HepG2 (cell line): Measurements from ENCODE around the gene KRTAP9-7. TPM values are rescaled to one million over a fixed set of nuclear protein-coding genes. Genes with fewer than 3 reads are reported as not detected.

Experiments used
- ATAC-seq: fragments of 200-7000 bp; cut with Tn5 transposase; 3 replicates; pipeline ENCODE4 v1.9.1; 2020; ENCODE audit warnings: mild to moderate bottlenecking, moderate library complexity
- BruUV-seq: library from RNA; stranded (reverse); fragments of 400-500 nt; replicated peaks from 2 replicates; lab custom pipeline; 2021; lab: Mats Ljungman, UMichigan
- CTCF ChIA-PET: fragments of 300-600 bp; formaldehyde crosslinking; extraction: SDS; loops from one replicate; lab custom pipeline; 2021; ENCODE audit warnings: low total read pairs, inconsistent platforms, low intra/inter-chr PET ratio; lab: Yijun Ruan, JAX
- POLR2A ChIA-PET: fragments of 350-600 bp; sonication (Branson Sonifier 250); formaldehyde crosslinking; loops from one replicate; lab custom pipeline; 2020; ENCODE audit warnings: antibody characterized with exemption, inconsistent platforms; lab: Yijun Ruan, JAX
- DNase-seq: peaks from one replicate; pipeline ENCODE4 v3.0.0-alpha.2; 2015; ENCODE audit warnings: low spot score
- FAIRE-seq: peaks from 3 replicates; lab custom pipeline; 2011; peaks lifted over from hg19 to GRCh38; lab: Jason Lieb, UNC
- H2AFZ ChIP-seq: one replicate; pipeline ENCODE4 v1.6.1; 2011; ENCODE audit warnings: low read length, inconsistent platforms
- H3K27ac ChIP-seq: fragments of 300-600 bp; 3 replicates; pipeline ENCODE4 v1.8.0; 2011; ENCODE audit warnings: mixed run types, mild to moderate bottlenecking, mixed read lengths, low read length, inconsistent platforms; ENCODE audit not compliant: insufficient read depth; ENCODE audit errors: extremely low read length
- H3K27me3 ChIP-seq, 2 experiments: fragments of 200-600 bp in 1 of 2; 2 replicates in 1 of 2; 3 replicates in 1 of 2; pipeline versions ENCODE4 v1.6.0 to v1.8.0; 2011; ENCODE audit warnings: low read length in 2 of 2, mild to moderate bottlenecking in 2 of 2, moderate library complexity in 2 of 2, inconsistent platforms in 1 of 2; ENCODE audit not compliant: insufficient read depth in 2 of 2, control insufficient read depth in 1 of 2
- H3K36me3 ChIP-seq, 2 experiments: fragments of 200-600 bp in 1 of 2; replicated peaks in 1 of 2; 2 replicates in 1 of 2; 3 replicates in 1 of 2; pipeline versions ENCODE4 v1.5.1 to v1.8.0; 2011; ENCODE audit warnings: low read length in 2 of 2, inconsistent platforms in 1 of 2; ENCODE audit not compliant: insufficient read depth in 2 of 2, control insufficient read depth in 1 of 2
- H3K4me1 ChIP-seq: 2 replicates; pipeline ENCODE4 v1.5.1; 2012; ENCODE audit warnings: low read length, inconsistent platforms; ENCODE audit not compliant: insufficient read depth
- H3K4me2 ChIP-seq: 2 replicates; pipeline ENCODE4 v1.6.0; 2011; ENCODE audit warnings: low read depth, low read length, inconsistent platforms
- H3K4me3 ChIP-seq, 3 experiments: fragments of 200-600 bp in 1 of 3; sonication (generic), shearing (Covaris generic) in 1 of 3; replicated peaks in 1 of 3; 2 replicates each; pipeline ENCODE4 v1.5.1; 2011 to 2016; ENCODE audit warnings: low read length in 3 of 3, inconsistent platforms in 2 of 3, low read depth in 2 of 3, mild to moderate bottlenecking in 2 of 3, control low read depth in 1 of 3, mixed read lengths in 1 of 3; ENCODE audit not compliant: insufficient read depth in 1 of 3
- H3K79me2 ChIP-seq: one replicate; pipeline ENCODE4 v1.6.1; 2011; ENCODE audit warnings: low read length, inconsistent platforms; ENCODE audit not compliant: insufficient read depth
- H3K9ac ChIP-seq: 2 replicates; pipeline ENCODE4 v1.6.0; 2011; ENCODE audit warnings: mild to moderate bottlenecking, low read depth, low read length, inconsistent platforms; ENCODE audit not compliant: insufficient read depth
- H3K9me3 ChIP-seq: 2 replicates; pipeline ENCODE4 v1.5.1; 2012; ENCODE audit warnings: mild to moderate bottlenecking, low read length
- H4K20me1 ChIP-seq: 2 replicates; pipeline ENCODE4 v1.6.0; 2011; ENCODE audit warnings: inconsistent platforms, mild to moderate bottlenecking, low read length, moderate library complexity; ENCODE audit not compliant: insufficient read depth
- ARID2 ChIP-seq: sonication (generic); formaldehyde crosslinking; IDR thresholded peaks from 2 replicates; pipeline ENCODE4 v1.8.1; 2022; ENCODE audit warnings: mild to moderate bottlenecking, missing genetic modification reagents, borderline replicate concordance
- DRAP1 ChIP-seq: IDR thresholded peaks from 2 replicates; pipeline ENCODE4 v1.6.1; 2016; ENCODE audit warnings: missing genetic modification reagents, missing compliant biosample characterization
- RELA ChIP-seq: sonication (generic); formaldehyde crosslinking; IDR thresholded peaks from 2 replicates; pipeline ENCODE4 v1.4.0; 2020; ENCODE audit warnings: missing genetic modification reagents
- SIX4 ChIP-seq: sonication (generic); formaldehyde crosslinking; IDR thresholded peaks from 2 replicates; pipeline ENCODE4 v1.4.0; 2020; ENCODE audit warnings: missing genetic modification reagents
- ZFP36L1 ChIP-seq: sonication (generic); formaldehyde crosslinking; IDR thresholded peaks from 2 replicates; pipeline ENCODE4 v1.8.0; 2022; ENCODE audit warnings: mild to moderate bottlenecking, missing genetic modification reagents, moderate library complexity
- ZSCAN29 ChIP-seq: sonication (generic); formaldehyde crosslinking; conservative IDR thresholded peaks from 2 replicates; pipeline ENCODE4 v1.4.0; 2020; ENCODE audit warnings: mild to moderate bottlenecking, missing genetic modification reagents
- WGBS: methylation state at CpG from one replicate; pipeline ENCODE4 v1.1.6; 2017; ENCODE audit warnings: low lambda C conversion rate; 5-methylcytosine and 5-hydroxymethylcytosine counted together
- in situ Hi-C: cut with HindIII; loops from 2 replicates; pipeline ENCODE4 v1.10.0; 2017; ENCODE audit warnings: low pct_unique_long_range_greater_than_20kb; ENCODE audit not compliant: extremely low pct_ligation_motif_present
- intact Hi-C: fragments of 100-400 bp; cut with micrococcal nuclease; formaldehyde crosslinking; loops from one replicate; pipeline ENCODE4 v1.10.0; 2022; ENCODE audit not compliant: unreplicated experiment
- polyA plus RNA-seq, 8 experiments: library from polyadenylated mRNA; depleted of rRNA in 3 of 8; stranded (reverse) in 7 of 8; unstranded in 1 of 8; fragments of >200 nt; fragmentation: Illumina TruSeq in 4 of 8; extraction: Trizol in 4 of 8; gene quantifications; 2 replicates each; pipeline versions ENCODE4 v1.2.1 to v1.2.3, GENCODE V29; 2011 to 2016; ENCODE audit warnings: low read depth in 4 of 8, missing spikeins in 1 of 8, mixed read lengths in 1 of 8; ENCODE audit not compliant: insufficient read depth in 1 of 8
- total RNA-seq, 5 experiments: library from RNA; depleted of rRNA; stranded (reverse); fragments of >200 nt; fragmentation: Illumina TruSeq; extraction: Trizol; gene quantifications; 2 replicates each; pipeline ENCODE4 v1.2.3, GENCODE V29; 2016; ENCODE audit warnings: low read depth in 1 of 5

KRTAP9-7 gene
- total and polyA plus RNA-seq, 2 of the 13 experiments (the other 11 are each of a cell fraction or from before 2014, with no cell fraction given) = not detected

GRCh38 chr17:41315204-41315794, 39.8 kb downstream of the KRTAP9-7 start, which contains the start of gene KRTAP17-1:
Gene KRTAP17-1 (minus strand): TSS chr17:41315710. CDS start chr17:41315650, 60 bp downstream.
- Histone ChIP-seq H3K36me3 (no peaks in the 10 kb centered on the region), H3K27me3 (peaks cover 2 to 24% of the 10 kb centered on the region in 2 experiments; a peak in 3 of 5 replicates), H3K4me3 (no peak within 1 kb of the TSS), H3K79me2 (no peaks in the 10 kb centered on the region), H4K20me1 (no peaks in the 10 kb centered on the region), H3K4me2 (no peak within 1 kb of the TSS), H3K27ac (no peak within 1 kb of the TSS), H2AFZ (no peak within 1 kb of the TSS), H3K4me1 (no peaks in the 10 kb centered on the region), H3K9ac (no peak within 1 kb of the TSS), H3K9me3 (peaks cover 10% of the 10 kb centered on the region; the same call in 1 of the 2 replicates)
- DNase-seq = no peak
- FAIRE-seq = no peak
- 47% methylated on average over 9 of the region's 24 CpGs for WGBS
- CTCF ChIA-PET = no interaction called here
- POLR2A ChIA-PET = no interaction called here
- no peak for ATAC-seq
- in situ Hi-C loops = no loop called here
- BruUV-seq = no TSS peak
- no peak for TF ChIP-seq DRAP1 (CRISPR knock-in tag)
- no peak for TF ChIP-seq ZSCAN29 (CRISPR knock-in tag)
- TF ChIP-seq SIX4 (CRISPR knock-in tag) = no peak
- intact Hi-C loops = no loop called here

DNA sequence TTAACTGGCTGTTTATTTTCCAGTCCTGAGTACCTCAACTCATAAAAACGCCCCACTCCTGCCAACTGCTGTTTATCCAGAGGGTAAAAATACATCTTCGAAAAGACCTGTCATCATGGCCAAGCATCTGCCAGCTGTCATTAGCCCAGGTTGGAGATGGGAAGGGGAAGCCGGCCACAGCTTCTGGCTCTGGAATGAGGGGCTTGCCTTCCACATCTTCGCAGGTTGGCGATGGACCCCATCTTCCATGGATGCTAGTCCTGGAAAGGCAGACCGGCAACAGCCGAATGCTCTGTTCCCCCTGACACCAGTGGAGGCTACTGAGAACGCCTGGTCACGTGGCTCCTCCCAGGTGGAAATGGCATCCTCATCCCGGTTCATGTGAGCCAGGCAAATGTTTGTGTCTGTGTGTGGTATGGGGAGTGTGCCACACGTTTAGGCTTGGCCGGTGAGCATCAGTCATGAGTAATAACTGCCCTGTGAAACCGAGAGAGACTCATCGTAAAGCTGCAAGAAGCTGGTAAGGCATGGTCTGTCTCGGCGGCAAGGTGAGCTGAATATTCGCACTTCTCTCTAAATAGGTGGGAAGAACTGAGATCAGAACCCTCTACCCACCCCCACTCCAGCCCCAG, 40.4 kb downstream of the KRTAP9-7 start:
- POLR2A ChIA-PET = no interaction called here
- Histone ChIP-seq H3K9ac (no peak overlapping the region), H3K79me2 (no peaks in the 10 kb centered on the region), H3K4me3 (no peak overlapping the region), H3K4me2 (no peak overlapping the region), H3K9me3 (peaks cover 10% of the 10 kb centered on the region; the same call in 1 of the 2 replicates), H3K27me3 (peaks cover 2 to 24% of the 10 kb centered on the region in 2 experiments; a peak in 3 of 5 replicates), H4K20me1 (no peaks in the 10 kb centered on the region), H3K36me3 (no peaks in the 10 kb centered on the region), H2AFZ (no peak overlapping the region), H3K27ac (no peak overlapping the region), H3K4me1 (no peaks in the 10 kb centered on the region)
- no peak for FAIRE-seq
- TF ChIP-seq ZFP36L1 (CRISPR knock-in tag) (no peak), RELA (no peak), ARID2 (no peak)
- CTCF ChIA-PET = no interaction called here
- in situ Hi-C loops (no loop called here), intact Hi-C loops (no loop called here)
- DNase-seq = no peak
- WGBS = 28% methylated on average over 15 of the region's 17 CpGs
- ATAC-seq = no peak
- BruUV-seq = no TSS peak
